Panc1 (cell line): ENCODE data around the gene IRF2. TPM values are rescaled to one million over a fixed set of nuclear protein-coding genes. Genes with fewer than 3 reads are reported as not detected.

Experiments
- ATAC-seq: fragments of 200-7000 bp; cut with Tn5 transposase; 2 replicates; pipeline ENCODE4 v1.9.1; 2020; ENCODE audit warnings: mild to moderate bottlenecking, moderate library complexity
- BruUV-seq: library from RNA; stranded (reverse); fragments of 400-500 nt; replicated peaks from 2 replicates; lab custom pipeline; 2021; lab: Mats Ljungman, UMichigan
- CTCF ChIA-PET: fragments of 300-600 bp; sonication (Branson Sonifier 250); formaldehyde crosslinking; loops from one replicate; lab custom pipeline; 2022; ENCODE audit warnings: antibody characterized with exemption; lab: Charles Lee
- POLR2A ChIA-PET: fragments of 300-600 bp; sonication (Branson Sonifier 250); formaldehyde crosslinking; loops from one replicate; lab custom pipeline; 2022; ENCODE audit warnings: antibody characterized with exemption; lab: Charles Lee
- DNase-seq: peaks from one replicate; pipeline ENCODE4 v3.0.0-alpha.2; 2010; ENCODE audit warnings: low read depth, low spot score
- H3K27ac ChIP-seq: 2 replicates; pipeline ENCODE4 v1.5.1; 2011; ENCODE audit warnings: mild to moderate bottlenecking, low read length, inconsistent platforms
- H3K27me3 ChIP-seq: fragments of 200-500 bp; sonication (Bioruptor generic); 2 replicates; pipeline ENCODE4 v1.6.0; 2014; ENCODE audit warnings: low read length, inconsistent platforms; ENCODE audit not compliant: control insufficient read depth, insufficient read depth
- H3K36me3 ChIP-seq: fragments of 200-500 bp; sonication (Bioruptor generic); 2 replicates; pipeline ENCODE4 v1.5.1; 2014; ENCODE audit warnings: inconsistent platforms, mild to moderate bottlenecking, low read length, moderate library complexity; ENCODE audit not compliant: control insufficient read depth, insufficient read depth
- H3K4me1 ChIP-seq: 2 replicates; pipeline ENCODE4 v1.5.1; 2011; ENCODE audit warnings: inconsistent platforms, mild to moderate bottlenecking, low read length, moderate library complexity; ENCODE audit not compliant: control insufficient read depth, insufficient read depth
- H3K4me3 ChIP-seq, 2 experiments: 2 replicates each; pipeline ENCODE4 v1.5.1; 2011 to 2012; ENCODE audit warnings: low read depth in 2 of 2, low read length in 2 of 2, mild to moderate bottlenecking in 2 of 2, inconsistent platforms in 1 of 2, moderate library complexity in 1 of 2
- H3K9me3 ChIP-seq: fragments of 200-500 bp; sonication (Bioruptor generic); 2 replicates; pipeline ENCODE4 v1.5.1; 2014; ENCODE audit warnings: low read depth, mild to moderate bottlenecking, inconsistent platforms, low read length, moderate library complexity; ENCODE audit not compliant: control insufficient read depth, insufficient read depth
- POLR2AphosphoS5 ChIP-seq: IDR thresholded peaks from 2 replicates; pipeline ENCODE4 v1.6.1; 2012; ENCODE audit warnings: mild to moderate bottlenecking, low read depth, low read length, moderate library complexity
- SIN3A ChIP-seq: IDR thresholded peaks from 2 replicates; pipeline ENCODE4 v1.6.1; 2012; ENCODE audit warnings: low read depth, mild to moderate bottlenecking, low read length, moderate library complexity, borderline replicate concordance; ENCODE audit not compliant: insufficient read depth
- TCF7L2 ChIP-seq: IDR thresholded peaks from 2 replicates; pipeline ENCODE4 v1.6.1; 2011; ENCODE audit warnings: mild to moderate bottlenecking, low read depth, low read length, inconsistent platforms
- in situ Hi-C: cut with HindIII; loops from 2 replicates; pipeline ENCODE4 v1.10.0; 2016; ENCODE audit warnings: low sequenced_read_pairs, low pct_unique_long_range_greater_than_20kb
- intact Hi-C: fragments of 100-400 bp; cut with micrococcal nuclease; formaldehyde crosslinking; loops from one replicate; pipeline ENCODE4 v1.10.0; 2022; ENCODE audit not compliant: unreplicated experiment
- total RNA-seq: library from RNA; stranded (reverse); gene quantifications from one replicate; pipeline ENCODE4 v1.2.1, GENCODE V29; 2021; ENCODE audit not compliant: unreplicated experiment
- TF ChIP-seq, protein P1 (sequence below): fragments of 450-650 bp; IDR thresholded peaks from 2 replicates; pipeline ENCODE4 v1.5.1; 2017; ENCODE audit warnings: mild to moderate bottlenecking
- TF ChIP-seq, protein P2 (sequence below), 2 experiments: IDR thresholded peaks; 2 replicates each; pipeline ENCODE4 v1.6.1; 2011 to 2012; ENCODE audit warnings: low read depth in 2 of 2, control low read depth in 1 of 2, low read length in 1 of 2, mild to moderate bottlenecking in 1 of 2, moderate library complexity in 1 of 2; ENCODE audit not compliant: insufficient read depth in 1 of 2

Gene IRF2
- total RNA-seq, 1 experiment from 2014 or later: 16.2 TPM

DNA sequence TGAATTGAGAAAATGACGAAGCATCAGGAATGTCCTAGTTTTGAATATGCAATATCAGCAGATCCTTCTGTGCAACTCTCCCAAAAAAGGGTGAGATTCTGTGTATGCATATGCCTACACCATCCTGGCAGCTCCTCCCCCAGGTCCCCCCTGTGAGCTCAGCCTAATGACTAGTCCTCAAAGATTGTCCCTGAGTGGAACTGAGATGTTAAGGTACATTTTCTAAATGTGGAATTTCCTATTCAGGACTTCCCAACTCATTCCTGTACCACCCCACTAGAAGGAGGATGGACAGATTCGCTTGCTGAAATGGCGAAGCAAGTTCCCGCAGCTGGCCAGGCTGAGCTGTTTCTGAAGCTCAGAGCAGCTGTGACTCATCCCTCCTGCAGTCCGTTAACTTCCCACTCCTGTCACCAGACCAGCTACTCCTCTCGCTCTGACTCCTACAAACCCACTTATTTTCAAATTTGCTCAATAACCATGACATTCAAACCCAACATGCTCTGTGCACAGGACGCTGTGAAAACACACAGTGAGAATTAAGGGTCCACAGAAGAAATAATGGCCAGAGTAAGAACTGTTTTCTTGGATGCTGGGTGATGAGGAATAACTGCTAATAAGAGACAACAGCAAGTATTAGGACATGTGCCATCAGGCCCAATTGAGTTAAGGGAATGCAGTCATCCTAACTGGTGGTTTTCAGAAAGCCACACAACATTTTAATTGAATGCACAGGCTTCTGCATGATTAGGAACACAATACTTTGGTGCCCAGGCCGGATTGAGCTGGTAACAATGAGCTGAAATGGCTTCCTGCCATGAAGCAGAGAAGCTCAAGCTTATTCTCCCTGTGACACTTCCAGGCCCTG, 40.0 kb upstream of the IRF2 start:
- CTCF ChIA-PET: no interaction called here
- peak; percentile 88 for ATAC-seq
- DNase-seq: no peak
- no peaks in the 10 kb centered on the region for H3K36me3 ChIP-seq
- in situ Hi-C loops: no loop called here
- peaks cover 3% of the 10 kb centered on the region; the same call in 1 of the 2 replicates for H3K4me1 ChIP-seq
- peak overlapping the region; percentile 48; the same call in 1 of the 2 replicates for H3K27ac ChIP-seq
- no peaks in the 10 kb centered on the region for H3K9me3 ChIP-seq
- intact Hi-C loops: no loop called here
- POLR2A ChIA-PET: interaction anchor here (0.6 kb wide), 1 partner anchor 19 kb away, joined by 4 read pairs; no protein-coding TSS in a partner anchor
- no peak for TF ChIP-seq POLR2AphosphoS5
- TF ChIP-seq, protein P1, sequence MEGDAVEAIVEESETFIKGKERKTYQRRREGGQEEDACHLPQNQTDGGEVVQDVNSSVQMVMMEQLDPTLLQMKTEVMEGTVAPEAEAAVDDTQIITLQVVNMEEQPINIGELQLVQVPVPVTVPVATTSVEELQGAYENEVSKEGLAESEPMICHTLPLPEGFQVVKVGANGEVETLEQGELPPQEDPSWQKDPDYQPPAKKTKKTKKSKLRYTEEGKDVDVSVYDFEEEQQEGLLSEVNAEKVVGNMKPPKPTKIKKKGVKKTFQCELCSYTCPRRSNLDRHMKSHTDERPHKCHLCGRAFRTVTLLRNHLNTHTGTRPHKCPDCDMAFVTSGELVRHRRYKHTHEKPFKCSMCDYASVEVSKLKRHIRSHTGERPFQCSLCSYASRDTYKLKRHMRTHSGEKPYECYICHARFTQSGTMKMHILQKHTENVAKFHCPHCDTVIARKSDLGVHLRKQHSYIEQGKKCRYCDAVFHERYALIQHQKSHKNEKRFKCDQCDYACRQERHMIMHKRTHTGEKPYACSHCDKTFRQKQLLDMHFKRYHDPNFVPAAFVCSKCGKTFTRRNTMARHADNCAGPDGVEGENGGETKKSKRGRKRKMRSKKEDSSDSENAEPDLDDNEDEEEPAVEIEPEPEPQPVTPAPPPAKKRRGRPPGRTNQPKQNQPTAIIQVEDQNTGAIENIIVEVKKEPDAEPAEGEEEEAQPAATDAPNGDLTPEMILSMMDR: no peak
- no peak for TF ChIP-seq TCF7L2
- TF ChIP-seq, protein P2, sequence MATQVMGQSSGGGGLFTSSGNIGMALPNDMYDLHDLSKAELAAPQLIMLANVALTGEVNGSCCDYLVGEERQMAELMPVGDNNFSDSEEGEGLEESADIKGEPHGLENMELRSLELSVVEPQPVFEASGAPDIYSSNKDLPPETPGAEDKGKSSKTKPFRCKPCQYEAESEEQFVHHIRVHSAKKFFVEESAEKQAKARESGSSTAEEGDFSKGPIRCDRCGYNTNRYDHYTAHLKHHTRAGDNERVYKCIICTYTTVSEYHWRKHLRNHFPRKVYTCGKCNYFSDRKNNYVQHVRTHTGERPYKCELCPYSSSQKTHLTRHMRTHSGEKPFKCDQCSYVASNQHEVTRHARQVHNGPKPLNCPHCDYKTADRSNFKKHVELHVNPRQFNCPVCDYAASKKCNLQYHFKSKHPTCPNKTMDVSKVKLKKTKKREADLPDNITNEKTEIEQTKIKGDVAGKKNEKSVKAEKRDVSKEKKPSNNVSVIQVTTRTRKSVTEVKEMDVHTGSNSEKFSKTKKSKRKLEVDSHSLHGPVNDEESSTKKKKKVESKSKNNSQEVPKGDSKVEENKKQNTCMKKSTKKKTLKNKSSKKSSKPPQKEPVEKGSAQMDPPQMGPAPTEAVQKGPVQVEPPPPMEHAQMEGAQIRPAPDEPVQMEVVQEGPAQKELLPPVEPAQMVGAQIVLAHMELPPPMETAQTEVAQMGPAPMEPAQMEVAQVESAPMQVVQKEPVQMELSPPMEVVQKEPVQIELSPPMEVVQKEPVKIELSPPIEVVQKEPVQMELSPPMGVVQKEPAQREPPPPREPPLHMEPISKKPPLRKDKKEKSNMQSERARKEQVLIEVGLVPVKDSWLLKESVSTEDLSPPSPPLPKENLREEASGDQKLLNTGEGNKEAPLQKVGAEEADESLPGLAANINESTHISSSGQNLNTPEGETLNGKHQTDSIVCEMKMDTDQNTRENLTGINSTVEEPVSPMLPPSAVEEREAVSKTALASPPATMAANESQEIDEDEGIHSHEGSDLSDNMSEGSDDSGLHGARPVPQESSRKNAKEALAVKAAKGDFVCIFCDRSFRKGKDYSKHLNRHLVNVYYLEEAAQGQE (IDR thresholded peaks at IDR 0.05; ENCODE audit: insufficient read depth in 1 of 2, low read depth in 2 of 2, low read length in 1 of 2): no peak
- no peak for TF ChIP-seq SIN3A
- BruUV-seq: no TSS peak
- no peak overlapping the region for H3K4me3 ChIP-seq
- H3K27me3 ChIP-seq: no peaks in the 10 kb centered on the region

DNA sequence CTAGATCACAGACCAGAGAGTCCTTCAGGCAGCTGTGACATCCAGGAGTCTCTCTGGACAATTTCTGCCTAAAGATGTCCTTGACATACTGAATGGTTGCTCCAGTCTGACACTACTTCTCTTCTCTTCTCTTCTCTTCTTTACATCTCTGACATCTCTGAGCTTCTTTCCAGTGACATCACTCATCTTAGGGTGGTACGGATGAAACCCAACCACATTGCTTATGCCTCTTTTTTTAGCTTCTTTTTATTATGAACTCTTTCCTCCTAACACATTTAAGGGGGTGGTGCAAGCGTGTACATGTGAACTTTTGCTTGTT, 39.4 kb upstream of the IRF2 start:
- no TSS peak for BruUV-seq
- TF ChIP-seq, protein P1: no peak
- TF ChIP-seq SIN3A (no peak), POLR2AphosphoS5 (no peak), TCF7L2 (no peak)
- TF ChIP-seq, protein P2 (IDR thresholded peaks at IDR 0.05; ENCODE audit: insufficient read depth in 1 of 2, low read depth in 2 of 2, low read length in 1 of 2): no peak
- Histone ChIP-seq H3K27me3 (no peaks in the 10 kb centered on the region), H3K27ac (no peak overlapping the region), H3K9me3 (no peaks in the 10 kb centered on the region), H3K4me3 (no peak overlapping the region), H3K4me1 (peaks cover 3% of the 10 kb centered on the region; the same call in 1 of the 2 replicates), H3K36me3 (no peaks in the 10 kb centered on the region)
- in situ Hi-C loops (no loop called here), intact Hi-C loops (no loop called here)
- ChIA-PET CTCF (no interaction called here), POLR2A (no interaction called here)
- DNase-seq (no peak), ATAC-seq (no peak)
